ENCODE results near the gene DYNLL2. TPM values are rescaled to one million over a fixed set of nuclear protein-coding genes. Genes with fewer than 3 reads are reported as not detected.
"Not testable (repeated sequence)": the region's sequence is repeated elsewhere in the genome, so short reads cannot be mapped to it uniquely, and the experiment has no call there.

DYNLL2 gene
- total RNA-seq, 4 donors from 2014 or later = 13.0 to 18.5 (median 14.4) TPM

- H3K36me3 ChIP-seq = no peaks in the 10 kb centered on the region
- no peak overlapping the region for H3K27ac ChIP-seq
- intact Hi-C loops (cut with DNase I) = no loop called here
- no peak for TF ChIP-seq POLR2A (IDR thresholded peaks at IDR 0.05)
- TF ChIP-seq CTCF (IDR thresholded peaks at IDR 0.05) = no peak
- H3K4me3 ChIP-seq = no peak overlapping the region
- peaks cover 3 to 16% (median 4%) of the 10 kb centered on the region in 3 donors for H3K4me1 ChIP-seq
- H3K9me3 ChIP-seq = no peaks in the 10 kb centered on the region
- peaks cover 0 to 9% (median 0%) of the 10 kb centered on the region in 4 donors for H3K27me3 ChIP-seq
- WGBS, 2 donors = 40% methylated on average over 1 of the region's 1 CpG; no CpG with 5 or more reads in 1 of the 2 donors
- DNase-seq = no peak
Observed at GRCh38 chr17:58065238-58065637, 18.0 kb upstream of the DYNLL2 start.

GRCh38 chr17:58066401-58066800, 16.8 kb upstream of the DYNLL2 start:
- peaks cover 0 to 4% (median 0%) of the 10 kb centered on the region in 3 donors for H3K4me1 ChIP-seq
- no peaks in the 10 kb centered on the region for H3K9me3 ChIP-seq
- 61 to 68% methylated on average over 4 of the region's 4 CpGs for WGBS, 2 donors
- no peak for DNase-seq
- TF ChIP-seq POLR2A (IDR thresholded peaks at IDR 0.05) = no peak
- TF ChIP-seq CTCF (IDR thresholded peaks at IDR 0.05) = no peak
- intact Hi-C loops (cut with DNase I) = no loop called here
- H3K27me3 ChIP-seq = peaks cover 0 to 16% (median 0%) of the 10 kb centered on the region in 4 donors
- no peaks in the 10 kb centered on the region for H3K36me3 ChIP-seq
- no peak overlapping the region for H3K4me3 ChIP-seq
- no peak overlapping the region for H3K27ac ChIP-seq

- no peaks in the 10 kb centered on the region for H3K9me3 ChIP-seq
- no peaks in the 10 kb centered on the region for H3K36me3 ChIP-seq
- no peak for DNase-seq
- peaks cover 0 to 26% (median 0%) of the 10 kb centered on the region in 4 donors for H3K27me3 ChIP-seq
- intact Hi-C loops (cut with DNase I) = no loop called here
- no peak overlapping the region for H3K4me3 ChIP-seq
- TF ChIP-seq POLR2A (IDR thresholded peaks at IDR 0.05) (no peak), CTCF (IDR thresholded peaks at IDR 0.05) (no peak)
- no peak overlapping the region for H3K27ac ChIP-seq
- no peaks in the 10 kb centered on the region for H3K4me1 ChIP-seq
- 56 to 77% methylated on average over 1 of the region's 1 CpG for WGBS, 2 donors
Observed at GRCh38 chr17:58072862-58073261, 10.4 kb upstream of the DYNLL2 start.

- H3K4me3 ChIP-seq; H3K36me3 ChIP-seq; H3K9me3 ChIP-seq; H3K27ac ChIP-seq; DNase-seq; H3K4me1 ChIP-seq; intact Hi-C loops (cut with DNase I): not testable (repeated sequence)
- peaks cover 0 to 26% (median 0%) of the 10 kb centered on the region in 4 donors for H3K27me3 ChIP-seq
- 60 to 62% methylated on average over 4 to 6 of the region's 7 CpGs for WGBS, 2 donors
Observed at GRCh38 chr17:58073266-58073665, 10.0 kb upstream of the DYNLL2 start.

GRCh38 chr17:58074406-58074805, 8.8 kb upstream of the DYNLL2 start:
- H3K36me3 ChIP-seq; intact Hi-C loops (cut with DNase I); H3K4me1 ChIP-seq; H3K27ac ChIP-seq; H3K4me3 ChIP-seq; H3K9me3 ChIP-seq; DNase-seq: not testable (repeated sequence)
- WGBS, 2 donors = no CpG with 5 or more reads among the region's 28 CpGs
- peaks cover 0 to 25% (median 0%) of the 10 kb centered on the region in 4 donors for H3K27me3 ChIP-seq

GRCh38 chr17:58079300-58080033, 3.8 kb upstream of the DYNLL2 start:
- intact Hi-C loops (cut with DNase I) = loop anchor here (5.0 kb wide), 1 partner anchor 72 kb away; the partner anchor contains the start of gene SRSF1
- no peaks in the 10 kb centered on the region for H3K36me3 ChIP-seq
- no peak for TF ChIP-seq POLR2A (IDR thresholded peaks at IDR 0.05)
- TF ChIP-seq CTCF (IDR thresholded peaks at IDR 0.05) = no peak
- H3K4me3 ChIP-seq = no peak overlapping the region
- WGBS, 2 donors = 56 to 73% methylated on average over 6 of the region's 6 CpGs
- H3K27ac ChIP-seq = no peak overlapping the region
- peaks cover 2 to 14% (median 3%) of the 10 kb centered on the region in 3 donors for H3K4me1 ChIP-seq
- DNase-seq = no peak
- no peaks in the 10 kb centered on the region for H3K27me3 ChIP-seq
- H3K9me3 ChIP-seq = no peaks in the 10 kb centered on the region

Measured in esophagus squamous epithelium (tissue), 5 donors.